Measurements from ENCODE around the gene REXO4. TPM values are rescaled to one million over a fixed set of nuclear protein-coding genes. Genes with fewer than 3 reads are reported as not detected.
A peak's percentile ranks its signal among the peaks of the same experiment; 100 is the strongest.

REXO4 gene
- total and polyA plus RNA-seq, 2 of the 13 experiments (the other 11 are each of a cell fraction or from before 2014, with no cell fraction given) = 18.5 to 30.4 TPM

- TF ChIP-seq, protein P1, sequence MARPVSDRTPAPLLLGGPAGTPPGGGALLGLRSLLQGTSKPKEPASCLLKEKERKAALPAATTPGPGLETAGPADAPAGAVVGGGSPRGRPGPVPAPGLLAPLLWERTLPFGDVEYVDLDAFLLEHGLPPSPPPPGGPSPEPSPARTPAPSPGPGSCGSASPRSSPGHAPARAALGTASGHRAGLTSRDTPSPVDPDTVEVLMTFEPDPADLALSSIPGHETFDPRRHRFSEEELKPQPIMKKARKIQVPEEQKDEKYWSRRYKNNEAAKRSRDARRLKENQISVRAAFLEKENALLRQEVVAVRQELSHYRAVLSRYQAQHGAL (CRISPR knock-in tag; IDR thresholded peaks at IDR 0.05; ENCODE audit: not compliant biosample characterization) = no peak
- TF ChIP-seq ZNF710 (CRISPR knock-in tag; IDR thresholded peaks at IDR 0.05; ENCODE audit: borderline replicate concordance) = no peak
- TF ChIP-seq RBFOX2 (IDR thresholded peaks at IDR 0.05; ENCODE audit: low read depth, low read length) = no peak
- TF ChIP-seq ZBTB10 (CRISPR knock-in tag; IDR thresholded peaks at IDR 0.05; ENCODE audit: borderline replicate concordance) = peak; percentile 85; the same call in 1 of the 2 replicates
- no peak for TF ChIP-seq GZF1 (CRISPR knock-in tag; IDR thresholded peaks at IDR 0.05)
- 0 out of 2 replicates have a peak, but pooled peaks have one; percentile 53 for TF ChIP-seq ZNF605 (CRISPR knock-in tag; IDR thresholded peaks at IDR 0.05)
- no peak for TF ChIP-seq CBX2 (IDR thresholded peaks at IDR 0.05; ENCODE audit: low read depth, low read length)
- TF ChIP-seq CBX2 (CRISPR knock-in tag; IDR thresholded peaks at IDR 0.05; ENCODE audit: low read depth) = no peak
- no peak for TF ChIP-seq ZBTB37 (CRISPR knock-in tag; IDR thresholded peaks at IDR 0.05)
- TF ChIP-seq RCOR2 (CRISPR knock-in tag; IDR thresholded peaks at IDR 0.05) = no peak
- no peak for TF ChIP-seq ZBTB49 (CRISPR knock-in tag; IDR thresholded peaks at IDR 0.05; ENCODE audit: borderline replicate concordance)
- no peak for TF ChIP-seq IRX3 (CRISPR knock-in tag; IDR thresholded peaks at IDR 0.05; ENCODE audit: borderline replicate concordance, low read depth)
- no peak for TF ChIP-seq ZNF891 (CRISPR knock-in tag; IDR thresholded peaks at IDR 0.05)
- peak; percentile 72; the same call in 1 of the 2 replicates for TF ChIP-seq CEBPG (CRISPR knock-in tag; IDR thresholded peaks at IDR 0.05)
- TF ChIP-seq ZNF761 (CRISPR knock-in tag; conservative IDR thresholded peaks at IDR 0.05) = no peak
- TF ChIP-seq, protein P2, sequence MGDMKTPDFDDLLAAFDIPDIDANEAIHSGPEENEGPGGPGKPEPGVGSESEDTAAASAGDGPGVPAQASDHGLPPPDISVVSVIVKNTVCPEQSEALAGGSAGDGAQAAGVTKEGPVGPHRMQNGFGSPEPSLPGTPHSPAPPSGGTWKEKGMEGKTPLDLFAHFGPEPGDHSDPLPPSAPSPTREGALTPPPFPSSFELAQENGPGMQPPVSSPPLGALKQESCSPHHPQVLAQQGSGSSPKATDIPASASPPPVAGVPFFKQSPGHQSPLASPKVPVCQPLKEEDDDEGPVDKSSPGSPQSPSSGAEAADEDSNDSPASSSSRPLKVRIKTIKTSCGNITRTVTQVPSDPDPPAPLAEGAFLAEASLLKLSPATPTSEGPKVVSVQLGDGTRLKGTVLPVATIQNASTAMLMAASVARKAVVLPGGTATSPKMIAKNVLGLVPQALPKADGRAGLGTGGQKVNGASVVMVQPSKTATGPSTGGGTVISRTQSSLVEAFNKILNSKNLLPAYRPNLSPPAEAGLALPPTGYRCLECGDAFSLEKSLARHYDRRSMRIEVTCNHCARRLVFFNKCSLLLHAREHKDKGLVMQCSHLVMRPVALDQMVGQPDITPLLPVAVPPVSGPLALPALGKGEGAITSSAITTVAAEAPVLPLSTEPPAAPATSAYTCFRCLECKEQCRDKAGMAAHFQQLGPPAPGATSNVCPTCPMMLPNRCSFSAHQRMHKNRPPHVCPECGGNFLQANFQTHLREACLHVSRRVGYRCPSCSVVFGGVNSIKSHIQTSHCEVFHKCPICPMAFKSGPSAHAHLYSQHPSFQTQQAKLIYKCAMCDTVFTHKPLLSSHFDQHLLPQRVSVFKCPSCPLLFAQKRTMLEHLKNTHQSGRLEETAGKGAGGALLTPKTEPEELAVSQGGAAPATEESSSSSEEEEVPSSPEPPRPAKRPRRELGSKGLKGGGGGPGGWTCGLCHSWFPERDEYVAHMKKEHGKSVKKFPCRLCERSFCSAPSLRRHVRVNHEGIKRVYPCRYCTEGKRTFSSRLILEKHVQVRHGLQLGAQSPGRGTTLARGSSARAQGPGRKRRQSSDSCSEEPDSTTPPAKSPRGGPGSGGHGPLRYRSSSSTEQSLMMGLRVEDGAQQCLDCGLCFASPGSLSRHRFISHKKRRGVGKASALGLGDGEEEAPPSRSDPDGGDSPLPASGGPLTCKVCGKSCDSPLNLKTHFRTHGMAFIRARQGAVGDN (CRISPR knock-in tag; IDR thresholded peaks at IDR 0.05) = peak; percentile 42
These were observed 27.1 kb downstream of the REXO4 start (continued) for GRCh38 chr9:133390713-133391112.
